GM19395 (cell line): Measurements from ENCODE around the gene FOXN1.

Experiments
- ATAC-seq: cut with Tn5 transposase; IDR thresholded peaks from one replicate; pipeline ENCODE4 v1.9.1; 2021; ENCODE audit warnings: mild to moderate bottlenecking, moderate library complexity; ENCODE audit not compliant: unreplicated experiment

FOXN1 gene

GRCh38 chr17:28523876-28524275 is 17.7 kb downstream of the FOXN1 start:
- no peak for ATAC-seq

DNA sequence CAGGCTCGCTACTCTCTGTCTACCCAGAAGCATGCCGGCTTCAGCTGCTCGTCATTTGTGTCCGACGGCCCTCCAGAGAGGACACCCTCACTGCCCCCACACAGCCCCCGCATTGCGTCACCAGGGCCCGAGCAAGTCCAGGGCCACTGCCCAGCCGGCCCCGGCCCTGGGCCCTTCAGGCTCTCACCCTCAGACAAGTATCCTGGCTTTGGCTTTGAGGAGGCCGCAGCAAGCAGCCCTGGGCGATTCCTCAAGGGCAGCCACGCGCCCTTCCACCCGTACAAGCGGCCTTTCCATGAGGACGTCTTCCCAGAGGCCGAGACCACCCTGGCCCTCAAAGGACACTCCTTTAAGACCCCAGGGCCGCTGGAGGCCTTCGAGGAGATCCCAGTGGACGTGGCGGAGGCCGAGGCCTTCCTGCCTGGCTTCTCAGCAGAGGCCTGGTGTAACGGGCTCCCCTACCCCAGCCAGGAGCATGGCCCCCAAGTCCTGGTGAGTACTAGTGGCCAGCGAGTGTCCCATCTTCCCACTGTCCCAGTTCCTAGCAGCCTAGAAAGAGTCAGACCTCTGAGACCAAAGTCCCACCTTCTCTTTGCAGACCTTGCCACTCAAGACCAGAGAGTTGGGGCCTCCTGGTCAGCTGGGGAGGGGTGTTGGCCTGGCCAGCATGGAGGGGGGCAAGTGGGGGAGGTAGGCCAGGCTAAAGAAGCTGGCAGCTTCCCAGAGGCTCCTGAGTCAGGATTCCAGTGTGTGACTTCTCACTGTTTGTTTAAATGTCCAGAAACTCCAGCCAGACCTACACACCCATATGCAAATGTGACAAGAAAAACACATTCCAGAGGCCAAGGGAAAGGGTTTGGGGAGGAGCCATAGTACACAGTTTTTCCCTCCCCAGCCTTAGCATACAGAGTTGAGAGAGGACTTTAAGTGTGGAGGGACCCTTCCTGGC is 18.6 kb downstream of the FOXN1 start:
- ATAC-seq = no peak

DNA sequence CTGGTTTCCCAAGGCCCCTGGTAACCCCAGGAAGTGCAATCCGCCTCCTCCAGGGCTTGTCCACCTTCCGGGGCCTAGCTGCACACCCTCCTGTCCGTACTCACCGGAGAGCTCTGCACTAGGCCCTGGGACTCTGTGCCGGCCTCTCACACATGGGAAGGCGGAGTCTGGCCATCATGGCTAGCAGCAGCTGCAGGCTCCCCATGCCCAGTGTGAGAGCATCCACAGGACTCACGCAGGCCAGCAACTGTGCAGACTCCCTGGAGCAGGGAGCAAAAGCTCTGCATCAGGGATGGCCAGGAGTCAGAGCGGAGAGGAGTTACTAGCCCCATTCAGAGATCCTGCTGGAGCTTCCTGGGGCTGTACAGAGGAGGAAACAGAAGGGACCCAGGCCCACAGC is 20.2 kb downstream of the FOXN1 start:
- no peak for ATAC-seq

GRCh38 chr17:28527181-28527681 is 21.1 kb downstream of the FOXN1 start:
- no peak for ATAC-seq

GRCh38 chr17:28527859-28528258 is 21.7 kb downstream of the FOXN1 start:
- no peak for ATAC-seq

DNA sequence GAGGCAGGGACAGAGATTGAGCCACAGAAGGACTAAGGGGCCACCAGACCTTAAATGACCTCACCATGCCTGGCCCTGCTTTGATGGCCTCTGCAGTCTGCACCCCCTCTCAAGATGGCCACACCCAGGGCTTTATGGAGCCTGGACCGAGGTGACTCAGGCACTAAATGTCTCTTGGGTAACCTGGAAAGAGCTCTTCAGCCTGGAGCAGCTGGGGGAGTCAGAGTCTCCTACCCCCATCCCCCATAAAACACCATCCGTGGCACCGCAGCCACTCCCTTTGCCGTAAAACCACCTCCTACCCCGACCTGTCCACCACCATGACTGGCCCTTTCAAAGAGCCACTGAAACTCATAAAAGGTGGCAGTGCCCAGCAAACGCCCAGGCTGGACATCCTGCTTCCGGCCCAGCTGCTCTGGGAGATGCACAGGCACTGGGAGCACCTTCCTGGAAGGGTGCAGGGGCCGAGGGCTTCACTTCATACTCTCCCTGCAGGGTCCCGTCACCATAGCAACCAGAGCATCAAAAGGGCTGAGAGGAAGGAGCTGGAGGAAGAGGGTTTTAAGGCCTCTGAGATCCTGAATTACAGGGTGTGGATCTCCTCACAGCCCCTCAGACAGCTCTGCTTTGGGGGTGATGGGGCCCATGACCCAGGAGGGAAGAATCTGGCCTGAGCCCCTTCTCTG is 22.3 kb downstream of the FOXN1 start:
- ATAC-seq = no peak

DNA sequence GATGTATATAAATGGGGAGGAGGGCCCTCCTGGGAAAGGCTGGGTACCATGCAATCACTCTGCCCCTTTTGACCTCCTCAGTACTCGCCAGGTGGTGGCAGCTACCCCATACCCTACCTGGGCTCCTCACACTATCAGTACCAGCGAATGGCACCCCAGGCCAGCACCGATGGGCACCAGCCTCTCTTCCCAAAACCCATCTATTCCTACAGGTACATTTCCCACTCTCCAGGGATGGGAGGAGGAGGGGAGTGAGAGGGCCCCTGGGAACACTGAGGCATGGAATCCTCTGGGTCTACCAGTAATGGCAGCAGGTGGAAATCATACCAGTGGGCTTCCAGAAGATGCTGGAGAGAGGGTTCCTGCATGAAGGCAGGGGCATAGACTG is 22.9 kb downstream of the FOXN1 start:
- ATAC-seq = no peak

DNA sequence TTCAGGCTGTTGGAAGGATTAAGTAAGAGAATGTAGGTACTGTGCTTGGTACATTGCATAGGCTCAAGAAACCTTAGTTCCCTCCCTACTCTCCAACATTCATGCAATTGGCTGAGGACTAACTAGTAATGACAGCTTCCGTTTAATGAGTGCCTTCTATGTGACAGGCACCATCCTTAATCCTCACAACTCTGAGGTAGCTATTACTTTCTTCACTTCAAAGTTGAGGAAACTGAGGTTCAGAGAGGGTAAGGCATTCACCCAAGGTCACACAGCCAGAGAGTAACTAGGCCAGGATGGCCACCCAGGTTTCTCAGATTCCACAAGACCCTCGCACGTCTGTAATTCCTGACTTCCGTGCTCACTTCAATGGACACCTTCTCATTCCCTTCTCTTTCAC is 24.1 kb downstream of the FOXN1 start:
- ATAC-seq = no peak

DNA sequence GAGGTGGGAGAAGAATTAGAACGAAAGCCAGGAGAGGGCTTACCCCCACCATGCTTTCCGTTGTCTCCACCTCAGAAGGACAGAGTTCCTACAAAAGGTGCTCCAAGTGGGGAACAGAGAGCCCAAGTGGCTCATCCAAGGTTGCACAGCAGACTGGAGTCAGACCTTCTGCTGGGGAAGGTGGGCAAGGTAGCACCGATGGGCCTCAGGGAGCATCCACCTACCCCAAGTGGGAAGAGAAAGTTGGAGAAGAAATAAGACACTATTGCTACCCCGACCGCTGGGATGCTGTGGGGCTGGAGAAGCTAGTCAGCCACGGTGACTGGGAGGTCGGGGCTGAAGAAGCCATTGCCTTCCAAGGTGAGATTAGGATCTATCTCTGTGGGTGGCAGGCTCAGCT is 24.8 kb downstream of the FOXN1 start:
- no peak for ATAC-seq

- no peak for ATAC-seq
These were observed 26.2 kb downstream of the FOXN1 start for GRCh38 chr17:28532050-28532960.

DNA sequence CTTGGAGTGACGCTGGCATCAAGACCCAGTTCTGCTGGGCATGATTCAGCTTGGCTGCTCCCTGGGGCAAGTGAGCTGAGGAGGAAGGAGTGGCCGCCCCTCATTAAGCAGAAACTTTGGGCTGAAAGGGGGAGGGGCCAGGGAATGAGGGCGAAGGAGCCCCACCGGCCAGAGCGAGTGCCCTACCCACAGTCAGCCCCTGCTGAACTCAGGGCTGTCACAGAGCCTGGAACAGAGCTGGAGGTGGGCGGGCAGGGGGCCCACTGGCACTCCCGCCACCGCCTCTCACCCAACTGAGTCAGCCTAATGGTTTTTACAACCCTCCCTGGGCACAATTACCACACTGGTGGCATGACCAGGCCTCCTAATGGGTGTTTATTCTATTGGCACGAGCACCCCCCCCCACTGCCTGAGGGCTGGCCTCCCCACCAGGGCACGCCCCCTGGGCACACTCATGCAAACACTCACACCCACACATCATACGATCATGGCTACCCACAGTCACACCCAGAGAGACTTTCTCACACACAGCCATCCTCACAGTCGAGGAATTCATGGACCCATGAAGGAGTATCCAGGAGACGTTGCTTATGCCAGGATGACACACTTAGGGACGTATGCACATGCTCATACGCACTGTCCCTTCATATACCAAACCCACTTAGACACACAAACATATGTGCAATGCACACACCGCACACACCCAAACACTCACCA is 27.1 kb downstream of the FOXN1 start:
- no peak for ATAC-seq

DNA sequence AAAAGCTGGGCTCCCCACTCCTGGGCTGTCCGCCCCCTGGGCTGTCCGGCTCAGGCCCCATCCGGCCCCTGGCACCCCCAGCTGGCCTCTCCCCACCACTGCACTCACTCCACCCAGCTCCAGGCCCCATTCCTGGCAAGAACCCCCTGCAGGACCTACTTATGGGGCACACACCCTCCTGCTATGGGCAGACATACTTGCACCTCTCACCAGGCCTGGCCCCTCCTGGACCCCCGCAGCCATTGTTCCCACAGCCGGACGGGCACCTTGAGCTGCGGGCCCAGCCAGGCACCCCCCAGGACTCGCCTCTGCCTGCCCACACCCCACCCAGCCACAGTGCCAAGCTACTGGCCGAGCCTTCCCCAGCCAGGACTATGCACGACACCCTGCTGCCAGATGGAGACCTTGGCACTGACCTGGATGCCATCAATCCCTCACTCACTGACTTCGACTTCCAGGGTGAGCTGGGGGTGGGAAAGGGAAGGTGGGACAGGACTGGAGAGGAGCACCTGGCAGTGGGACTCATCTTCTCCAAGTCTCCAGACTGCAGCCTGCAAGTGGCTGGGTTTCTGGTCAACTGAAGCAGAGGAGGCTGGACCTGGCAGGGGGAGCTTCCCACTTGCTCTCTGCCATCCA is 28.7 kb downstream of the FOXN1 start:
- no peak for ATAC-seq

DNA sequence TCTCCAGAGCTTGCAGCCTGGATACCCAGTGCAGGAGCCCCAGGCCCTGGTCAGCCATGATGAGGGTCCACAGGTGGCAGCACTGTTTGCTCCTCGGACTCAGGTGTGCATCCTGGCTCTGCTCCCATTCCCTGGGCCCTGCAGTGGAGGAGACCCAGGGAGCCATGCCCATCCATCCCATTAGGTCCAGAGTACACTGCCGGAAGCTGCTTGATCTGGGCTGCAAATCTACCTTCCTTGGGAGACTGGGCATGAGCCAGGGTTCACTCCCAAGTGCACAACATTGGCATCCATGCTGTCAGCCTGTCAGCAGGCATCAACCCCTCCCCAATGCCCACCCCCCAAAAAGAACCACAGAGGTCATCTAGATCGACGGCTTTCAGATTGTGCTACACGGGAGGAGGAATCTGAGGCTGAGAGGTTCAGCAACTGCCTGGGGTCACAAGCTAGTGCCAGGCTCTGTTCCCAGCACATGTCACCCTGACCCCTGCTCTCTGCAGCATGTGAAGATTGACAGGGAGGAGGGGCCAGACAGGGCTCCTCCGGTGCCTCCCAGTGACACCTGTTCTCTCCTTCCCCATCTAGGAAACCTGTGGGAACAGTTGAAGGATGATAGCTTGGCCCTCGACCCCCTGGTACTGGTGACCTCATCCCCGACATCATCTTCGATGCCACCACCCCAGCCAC is 30.5 kb downstream of the FOXN1 start:
- ATAC-seq = no peak

GRCh38 chr17:28537219-28537610 is 31.1 kb downstream of the FOXN1 start:
- ATAC-seq = no peak

- ATAC-seq = no peak
These were observed 32.2 kb downstream of the FOXN1 start for GRCh38 chr17:28538296-28538895.

- no peak for ATAC-seq
These were observed 34.1 kb downstream of the FOXN1 start for GRCh38 chr17:28540231-28540630.

GRCh38 chr17:28541439-28541838 is 35.3 kb downstream of the FOXN1 start:
- no peak for ATAC-seq

- ATAC-seq = no peak
These were observed 38.4 kb downstream of the FOXN1 start for GRCh38 chr17:28544402-28545140.
